GM12865 (cell line): ENCODE results near the gene SLC15A3.
A peak's percentile ranks its signal among the peaks of the same experiment; 100 is the strongest.

ENCODE experiments used
- DNase-seq: peaks from one replicate; pipeline ENCODE4 v3.0.0; 2010; ENCODE audit warnings: low read depth
- H3K4me3 ChIP-seq: 2 replicates; pipeline ENCODE4 v1.5.1; 2011; ENCODE audit warnings: mild to moderate bottlenecking, low read depth, low read length, control low read depth
- CTCF ChIP-seq: IDR thresholded peaks from 2 replicates; pipeline ENCODE4 v1.5.1; 2011; ENCODE audit warnings: low read length, control low read depth, low read depth, inconsistent platforms; ENCODE audit not compliant: insufficient read depth; ENCODE audit errors: missing control alignments

SLC15A3 gene

GRCh38 chr11:60925868-60926267 is 26.1 kb downstream of the SLC15A3 start:
- TF ChIP-seq CTCF: no peak
- no peak overlapping the region for H3K4me3 ChIP-seq
- no peak for DNase-seq

GRCh38 chr11:60924906-60925853 is 26.8 kb downstream of the SLC15A3 start:
- peak overlapping the region; percentile 58 for H3K4me3 ChIP-seq
- TF ChIP-seq CTCF: no peak
- DNase-seq: no peak

GRCh38 chr11:60924110-60924905 is 27.7 kb downstream of the SLC15A3 start, which contains the start of gene TMEM132A:
TMEM132A (plus strand) TSS chr11:60924460; CDS start chr11:60924634, 174 bp downstream.
- no peak for TF ChIP-seq CTCF
- no peak for DNase-seq

GRCh38 chr11:60923800-60924109 is 28.2 kb downstream of the SLC15A3 start:
- no peak for DNase-seq
- peak overlapping the region; percentile 58 for H3K4me3 ChIP-seq
- TF ChIP-seq CTCF: no peak

More at GRCh38 chr11:60924110-60924905, 27.7 kb downstream of the SLC15A3 start, which contains the start of gene TMEM132A:
- H3K4me3 ChIP-seq: peak within 1 kb of the TSS; percentile 58

GRCh38 chr11:60923326-60923725 is 28.6 kb downstream of the SLC15A3 start:
- DNase-seq: no peak
- no peak for TF ChIP-seq CTCF
- no peak overlapping the region for H3K4me3 ChIP-seq

- no peak for TF ChIP-seq CTCF
- DNase-seq: no peak
These were observed 29.1 kb downstream of the SLC15A3 start for GRCh38 chr11:60922906-60923305.

More at GRCh38 chr11:60922906-60923305, 29.1 kb downstream of the SLC15A3 start:
- no peak overlapping the region for H3K4me3 ChIP-seq
